Effector CD8-positive, alpha-beta T cell (primary cell): ENCODE data around the gene KIAA1217.

Experiments used
- DNase-seq: peaks from one replicate; lab custom pipeline; 2025; lab: John Stamatoyannopoulos, UW

Gene KIAA1217

DNA sequence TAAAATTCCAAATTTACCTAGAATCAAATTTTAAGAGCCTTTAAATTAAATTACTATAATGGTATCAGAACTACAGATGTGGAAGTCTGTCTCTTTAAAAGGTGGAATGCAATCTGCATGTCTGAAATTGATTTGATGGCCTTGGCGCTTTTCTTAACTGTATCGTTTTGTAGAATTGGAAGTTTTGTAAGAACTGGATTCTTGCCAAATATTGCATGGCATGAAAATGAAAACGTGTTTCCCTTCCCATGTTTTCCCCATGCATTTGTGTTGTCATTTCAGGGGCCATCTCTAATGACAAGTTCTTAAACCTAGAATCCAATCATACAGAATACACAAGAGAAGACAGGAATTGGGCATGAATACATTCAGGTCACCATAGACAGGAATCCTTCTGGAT is 162.5 kb downstream of the KIAA1217 start:
- no peak for DNase-seq

GRCh38 chr10:24374134-24374915 is 165.4 kb downstream of the KIAA1217 start:
- no peak for DNase-seq

- no peak for DNase-seq
Observed at GRCh38 chr10:24375510-24375909, 166.6 kb downstream of the KIAA1217 start.

DNA sequence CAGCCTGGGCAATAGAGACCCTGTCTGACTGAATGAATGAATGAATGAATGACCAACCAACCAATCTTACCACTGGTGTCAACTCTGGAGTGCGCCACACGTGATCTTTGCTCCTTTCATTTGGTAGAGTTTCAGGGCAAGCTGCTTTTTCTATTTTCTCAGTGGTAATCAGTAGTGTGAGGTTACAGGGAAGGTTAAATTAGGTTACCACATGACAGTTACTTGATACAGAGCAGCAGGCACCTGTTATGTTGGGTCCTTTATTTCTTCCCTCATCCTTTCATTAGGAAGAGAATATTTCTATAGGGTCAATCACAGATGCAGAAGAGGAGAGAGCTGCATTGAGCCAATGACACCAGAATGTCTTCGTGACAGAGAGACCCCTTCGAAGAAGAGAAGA is 167.8 kb downstream of the KIAA1217 start:
- DNase-seq: no peak

DNA sequence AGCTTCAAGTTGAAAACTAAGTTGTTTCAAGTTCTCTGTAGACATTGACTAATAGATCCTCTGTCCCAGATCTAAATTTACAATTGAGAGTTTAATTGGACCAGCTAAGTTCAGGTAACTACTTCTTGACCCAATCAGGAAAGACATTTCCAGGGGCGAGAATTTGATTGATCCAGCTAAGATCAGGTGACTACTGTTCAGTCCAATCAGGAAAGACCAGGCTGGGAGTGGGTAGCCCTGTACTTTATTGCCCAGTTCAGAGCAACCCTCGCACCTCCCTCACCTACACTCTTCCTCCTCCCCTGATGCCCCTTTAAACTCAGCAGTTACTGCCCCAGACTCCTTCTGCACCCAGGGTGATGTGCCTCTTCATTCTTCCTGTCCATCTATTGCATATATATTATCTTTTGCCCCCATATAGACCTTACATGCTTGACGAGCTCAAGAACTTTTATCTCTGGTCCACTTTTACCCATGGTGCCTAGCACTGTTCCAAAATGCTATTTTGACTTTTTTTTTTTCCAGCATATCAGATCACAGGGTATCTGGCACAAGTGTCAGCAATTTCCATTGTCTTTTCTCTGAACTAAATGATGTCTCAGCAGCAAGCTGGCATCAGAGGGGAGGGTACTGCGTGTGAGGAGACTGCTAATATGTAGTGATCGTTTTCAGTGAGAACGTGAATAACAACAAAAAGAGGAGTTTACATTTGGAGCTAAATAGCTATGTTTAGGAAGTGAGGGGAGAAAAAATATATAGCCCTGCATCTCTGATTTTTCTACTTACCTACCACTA is 169.4 kb downstream of the KIAA1217 start:
- DNase-seq: no peak

- no peak for DNase-seq
Observed at GRCh38 chr10:24381235-24382010, 172.5 kb downstream of the KIAA1217 start.

- DNase-seq: no peak
Observed at GRCh38 chr10:24382045-24382444, 173.1 kb downstream of the KIAA1217 start.

DNA sequence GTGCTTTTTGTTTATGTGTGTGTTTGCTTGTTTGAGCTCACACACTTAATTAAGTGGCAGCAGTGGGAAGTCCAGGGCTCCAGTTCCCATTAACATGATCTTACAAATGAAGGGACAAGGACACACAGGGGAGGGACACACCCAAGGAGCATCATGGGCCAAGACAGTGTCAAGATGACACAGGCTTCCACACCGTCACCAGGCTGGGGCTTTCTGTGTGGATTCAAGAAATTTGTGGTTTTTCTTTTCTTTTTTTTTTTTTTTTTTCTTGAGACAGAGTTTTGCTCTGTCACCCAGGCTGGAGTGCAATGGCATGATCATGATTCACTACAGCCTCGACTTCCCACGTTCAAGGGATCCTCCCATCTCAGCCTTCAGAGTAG is 173.6 kb downstream of the KIAA1217 start:
- no peak for DNase-seq

DNA sequence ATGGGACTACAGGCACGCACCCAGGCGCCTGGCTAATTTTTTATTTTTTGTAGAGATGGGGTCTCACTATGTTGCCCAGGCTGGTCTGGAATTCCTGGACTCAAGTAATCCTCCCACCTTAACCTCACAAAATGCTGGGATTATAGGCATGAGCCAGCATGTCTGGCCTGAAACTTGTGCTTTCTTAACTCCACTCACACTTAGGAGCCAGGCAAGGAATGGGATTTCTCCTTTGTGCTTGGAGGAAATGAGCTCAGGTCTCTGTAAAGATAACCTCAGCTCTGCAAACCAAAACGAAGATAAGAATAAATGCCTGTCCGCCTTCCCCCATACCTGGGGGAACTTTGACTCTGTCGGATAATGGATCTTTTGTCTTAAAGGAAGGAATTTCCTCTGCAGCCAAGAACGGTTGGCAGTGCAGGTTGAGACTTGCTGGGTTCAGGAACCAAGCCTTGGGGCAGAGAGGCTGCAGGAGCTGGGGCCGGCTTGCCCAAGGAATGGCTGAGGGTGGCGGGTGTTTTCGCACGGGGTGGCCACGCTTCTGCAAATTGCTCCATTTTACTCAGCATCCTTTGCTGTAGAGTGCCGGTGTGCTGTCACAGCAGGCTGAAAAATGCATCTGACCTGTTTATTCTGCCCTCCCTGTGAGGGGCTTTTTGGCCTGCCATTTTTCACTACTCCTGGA is 174.2 kb downstream of the KIAA1217 start:
- DNase-seq: no peak

DNA sequence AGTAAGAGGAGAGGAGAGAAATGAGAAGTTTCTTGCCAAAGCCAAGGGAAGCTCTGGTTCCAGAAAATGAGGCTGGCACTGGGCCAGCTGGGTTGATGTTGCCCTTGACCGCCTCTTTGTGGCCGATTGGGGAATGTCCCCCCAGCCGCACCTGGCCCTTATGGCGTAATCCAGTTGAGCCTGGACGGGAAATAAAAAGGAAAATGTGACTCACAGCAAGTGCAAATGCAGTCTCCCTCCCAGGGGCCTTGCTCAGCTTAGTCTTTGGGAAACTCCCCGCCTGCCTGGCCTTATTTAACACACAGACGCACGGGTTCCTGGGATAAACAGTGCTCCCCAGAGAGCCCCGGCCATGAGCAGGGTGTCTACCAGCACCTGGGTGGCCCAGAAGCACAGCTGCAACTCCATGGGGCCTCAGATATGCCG is 174.8 kb downstream of the KIAA1217 start:
- no peak for DNase-seq

GRCh38 chr10:24384954-24385353 is 176.0 kb downstream of the KIAA1217 start:
- no peak for DNase-seq

GRCh38 chr10:24385776-24386175 is 176.8 kb downstream of the KIAA1217 start:
- no peak for DNase-seq

GRCh38 chr10:24390146-24390700 is 181.3 kb downstream of the KIAA1217 start:
- DNase-seq: no peak

GRCh38 chr10:24390746-24391145 is 181.8 kb downstream of the KIAA1217 start:
- DNase-seq: no peak

GRCh38 chr10:24393201-24393600 is 184.3 kb downstream of the KIAA1217 start:
- DNase-seq: no peak

DNA sequence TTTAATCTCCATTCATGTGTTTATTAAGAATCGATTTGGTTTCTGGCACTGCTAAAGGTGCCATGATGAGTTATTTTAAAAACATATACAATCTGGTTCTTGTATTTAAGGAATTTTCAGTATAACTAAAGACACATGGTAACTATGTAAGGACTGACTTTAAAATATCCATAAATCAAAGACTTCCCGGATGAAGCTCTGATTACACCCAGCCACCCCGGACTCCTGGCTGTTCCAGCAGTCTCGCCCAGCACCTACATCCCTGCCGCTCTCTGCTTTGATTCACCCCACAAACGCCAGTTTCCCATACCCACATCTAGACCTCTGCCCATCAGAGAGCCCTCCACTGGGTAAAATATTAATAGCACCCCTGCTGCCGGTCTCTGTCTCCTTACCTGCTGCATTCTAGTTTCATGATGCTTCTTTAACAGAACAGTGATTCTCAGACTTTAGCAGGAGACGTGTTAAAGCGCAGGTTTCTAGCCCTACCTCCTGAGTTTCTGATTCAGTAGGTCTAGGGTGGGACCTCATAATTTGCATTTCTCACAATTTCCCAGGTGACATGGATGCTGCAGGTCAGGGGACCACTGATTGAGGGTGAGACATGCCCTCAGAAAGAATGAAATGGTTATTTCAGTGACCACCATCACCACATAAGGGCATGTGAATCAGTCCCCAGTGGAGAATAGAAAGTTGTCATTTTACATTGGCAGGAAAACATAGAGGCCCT is 185.7 kb downstream of the KIAA1217 start:
- no peak for DNase-seq

GRCh38 chr10:24396396-24396795 is 187.5 kb downstream of the KIAA1217 start:
- DNase-seq: no peak

DNA sequence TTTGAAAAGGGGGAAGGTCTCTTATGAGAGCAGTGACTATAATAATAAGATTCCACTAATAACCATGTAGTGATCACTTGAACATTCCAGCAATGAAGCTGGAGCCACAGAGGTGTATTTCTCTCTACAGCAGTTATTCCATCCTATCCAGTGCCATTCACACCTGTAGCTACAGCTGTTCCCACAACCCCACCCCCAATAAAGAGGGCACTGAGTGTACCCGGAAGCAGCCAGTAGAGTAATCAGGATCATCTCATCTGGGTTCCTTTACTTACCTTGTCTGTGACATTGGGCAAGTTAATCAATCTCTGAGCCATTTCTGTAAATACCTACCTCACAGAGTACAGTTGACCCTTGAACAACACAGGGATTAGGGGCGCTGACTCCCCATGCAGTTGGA is 188.7 kb downstream of the KIAA1217 start:
- no peak for DNase-seq

- no peak for DNase-seq
Observed at GRCh38 chr10:24404567-24404966, 195.6 kb downstream of the KIAA1217 start.

- no peak for DNase-seq
Observed at GRCh38 chr10:24405635-24406034, 196.7 kb downstream of the KIAA1217 start.
